NCI-H1048 (cell line): ENCODE results near the gene TBC1D1.
"Not testable (repeated sequence)": the region's sequence is repeated elsewhere in the genome, so short reads cannot be mapped to it uniquely, and the experiment has no call there.

Source experiments
- DNase-seq: peaks from one replicate; lab custom pipeline; 2025; lab: John Stamatoyannopoulos, UW

The TBC1D1 gene

GRCh38 chr4:37964734-37965457, 74.0 kb downstream of the TBC1D1 start:
- DNase-seq, result no peak

GRCh38 chr4:37966044-37966443, 75.2 kb downstream of the TBC1D1 start:
- no peak for DNase-seq

- DNase-seq, result no peak
Measured at GRCh38 chr4:37967736-37968135, 76.9 kb downstream of the TBC1D1 start.

- no peak for DNase-seq
Measured at GRCh38 chr4:37968747-37969146, 77.9 kb downstream of the TBC1D1 start.

- DNase-seq, result peak; percentile 24
Measured at GRCh38 chr4:37970702-37971101, 79.8 kb downstream of the TBC1D1 start.

- DNase-seq, result no peak
Measured at GRCh38 chr4:37971202-37971601, 80.3 kb downstream of the TBC1D1 start.

- DNase-seq, result no peak
Measured at GRCh38 chr4:37973441-37973840, 82.6 kb downstream of the TBC1D1 start.

GRCh38 chr4:37975321-37975822, 84.5 kb downstream of the TBC1D1 start:
- DNase-seq, result not testable (repeated sequence)

GRCh38 chr4:37976507-37976906, 85.6 kb downstream of the TBC1D1 start:
- no peak for DNase-seq

- peak; percentile 14 for DNase-seq
Measured at GRCh38 chr4:37976991-37977470, 86.1 kb downstream of the TBC1D1 start.

- no peak for DNase-seq
Measured at GRCh38 chr4:37977471-37978247, 86.8 kb downstream of the TBC1D1 start.

GRCh38 chr4:37978248-37978924, 87.5 kb downstream of the TBC1D1 start:
- DNase-seq, result no peak

- DNase-seq, result no peak
Measured at GRCh38 chr4:37980246-37980645, 89.4 kb downstream of the TBC1D1 start.

- no peak for DNase-seq
Measured at GRCh38 chr4:37981425-37981824, 90.5 kb downstream of the TBC1D1 start.

- no peak for DNase-seq
Measured at GRCh38 chr4:37981844-37982720, 91.2 kb downstream of the TBC1D1 start.

- DNase-seq, result no peak
Measured at GRCh38 chr4:37982736-37983135, 91.9 kb downstream of the TBC1D1 start.

- no peak for DNase-seq
Measured at GRCh38 chr4:37983951-37984350, 93.1 kb downstream of the TBC1D1 start.

GRCh38 chr4:37985730-37986275, 94.9 kb downstream of the TBC1D1 start:
- DNase-seq, result no peak

GRCh38 chr4:37988670-37989069, 97.8 kb downstream of the TBC1D1 start:
- no peak for DNase-seq

GRCh38 chr4:37989398-37990260, 98.7 kb downstream of the TBC1D1 start:
- no peak for DNase-seq
